Uterus (tissue), 2 donors: ENCODE data around the gene ANP32B.

Source experiments
- CTCF ChIP-seq, 4 experiments: fragments of 200-600 bp in 2 of 4; fragments of 450-650 bp in 2 of 4; sonication (generic) in 2 of 4; IDR thresholded peaks; one replicate each; pipeline ENCODE4 v1.5.1; 2016 to 2019; ENCODE audit warnings: antibody characterized with exemption in 4 of 4, mild to moderate bottlenecking in 2 of 4, moderate library complexity in 1 of 4
- POLR2A ChIP-seq, 2 donors: fragments of 450-650 bp; IDR thresholded peaks; one replicate each; pipeline ENCODE4 v1.6.1; 2016; ENCODE audit warnings: antibody characterized with exemption in 2 of 2, mild to moderate bottlenecking in 1 of 2, moderate library complexity in 1 of 2

GRCh38 chr9:98024702-98025101 is 41.6 kb downstream of the ANP32B start:
- TF ChIP-seq POLR2A (IDR thresholded peaks at IDR 0.05) (no peak), CTCF (IDR thresholded peaks at IDR 0.05) (no peak)
